ENCODE measurements around the gene ANXA8. TPM values are rescaled to one million over a fixed set of nuclear protein-coding genes. Genes with fewer than 3 reads are reported as not detected.
"Not testable (repeated sequence)": the region's sequence is repeated elsewhere in the genome, so short reads cannot be mapped to it uniquely, and the experiment has no call there.

The ANXA8 gene
- total and polyA plus RNA-seq, 2 donors: 7.7 to 14.3 TPM

GRCh38 chr10:47475101-47475500, 8.8 kb downstream of the ANXA8 start:
- DNase-seq (ENCODE audit: extremely low spot score); H3K4me1 ChIP-seq (ENCODE audit: insufficient read depth); H3K36me3 ChIP-seq (ENCODE audit: insufficient read depth); H3K4me3 ChIP-seq (ENCODE audit: low read depth, low read length); H3K27ac ChIP-seq (ENCODE audit: low read depth): not testable (repeated sequence)
- 90% methylated on average over 5 of the region's 5 CpGs for WGBS

GRCh38 chr10:47473516-47473915, 10.4 kb downstream of the ANXA8 start:
- not testable (repeated sequence) for DNase-seq (ENCODE audit: extremely low spot score); H3K4me1 ChIP-seq (ENCODE audit: insufficient read depth); H3K36me3 ChIP-seq (ENCODE audit: insufficient read depth); H3K27ac ChIP-seq (ENCODE audit: low read depth); H3K4me3 ChIP-seq (ENCODE audit: low read depth, low read length)
- WGBS: no CpG with 5 or more reads among the region's 7 CpGs

GRCh38 chr10:47472647-47473046, 11.3 kb downstream of the ANXA8 start:
- not testable (repeated sequence) for DNase-seq (ENCODE audit: extremely low spot score); H3K4me3 ChIP-seq (ENCODE audit: low read depth, low read length); H3K27ac ChIP-seq (ENCODE audit: low read depth); H3K36me3 ChIP-seq (ENCODE audit: insufficient read depth); H3K4me1 ChIP-seq (ENCODE audit: insufficient read depth)
- WGBS: 71% methylated on average over 1 of the region's 3 CpGs

- H3K4me3 ChIP-seq (ENCODE audit: low read depth, low read length): not testable (repeated sequence)
- WGBS: no CpG with 5 or more reads among the region's 5 CpGs
Measured at GRCh38 chr10:47472072-47472471, 11.8 kb downstream of the ANXA8 start.

GRCh38 chr10:47468731-47469528, 15.0 kb downstream of the ANXA8 start:
- DNase-seq (ENCODE audit: extremely low spot score); H3K36me3 ChIP-seq (ENCODE audit: insufficient read depth); H3K4me1 ChIP-seq (ENCODE audit: insufficient read depth); H3K4me3 ChIP-seq (ENCODE audit: low read depth, low read length); H3K27ac ChIP-seq (ENCODE audit: low read depth): not testable (repeated sequence)
- WGBS: 93% methylated on average over 15 of the region's 20 CpGs

More at GRCh38 chr10:47472072-47472471, 11.8 kb downstream of the ANXA8 start:
- not testable (repeated sequence) for DNase-seq (ENCODE audit: extremely low spot score); H3K27ac ChIP-seq (ENCODE audit: low read depth); H3K4me1 ChIP-seq (ENCODE audit: insufficient read depth); H3K36me3 ChIP-seq (ENCODE audit: insufficient read depth)

- not testable (repeated sequence) for H3K27ac ChIP-seq (ENCODE audit: low read depth); H3K4me1 ChIP-seq (ENCODE audit: insufficient read depth); H3K36me3 ChIP-seq (ENCODE audit: insufficient read depth); H3K4me3 ChIP-seq (ENCODE audit: low read depth, low read length); DNase-seq (ENCODE audit: extremely low spot score)
- WGBS: 91% methylated on average over 4 of the region's 7 CpGs
Measured at GRCh38 chr10:47467957-47468356, 16.0 kb downstream of the ANXA8 start.

- H3K36me3 ChIP-seq (ENCODE audit: insufficient read depth); H3K4me3 ChIP-seq (ENCODE audit: low read depth, low read length); H3K27ac ChIP-seq (ENCODE audit: low read depth); H3K4me1 ChIP-seq (ENCODE audit: insufficient read depth); DNase-seq (ENCODE audit: extremely low spot score): not testable (repeated sequence)
- WGBS: 92% methylated on average over 4 of the region's 5 CpGs
Measured at GRCh38 chr10:47467458-47467857, 16.5 kb downstream of the ANXA8 start.

GRCh38 chr10:47465216-47465917, 18.5 kb downstream of the ANXA8 start:
- DNase-seq (ENCODE audit: extremely low spot score); H3K27ac ChIP-seq (ENCODE audit: low read depth); H3K36me3 ChIP-seq (ENCODE audit: insufficient read depth); H3K4me1 ChIP-seq (ENCODE audit: insufficient read depth); H3K4me3 ChIP-seq (ENCODE audit: low read depth, low read length): not testable (repeated sequence)
- WGBS: 62% methylated on average over 14 of the region's 14 CpGs

- H3K4me1 ChIP-seq (ENCODE audit: insufficient read depth); H3K4me3 ChIP-seq (ENCODE audit: low read depth, low read length); H3K36me3 ChIP-seq (ENCODE audit: insufficient read depth); H3K27ac ChIP-seq (ENCODE audit: low read depth); DNase-seq (ENCODE audit: extremely low spot score): not testable (repeated sequence)
- WGBS: 91% methylated on average over 3 of the region's 9 CpGs
Measured at GRCh38 chr10:47462577-47463358, 21.1 kb downstream of the ANXA8 start.

GRCh38 chr10:47461261-47461687, 22.6 kb downstream of the ANXA8 start:
- not testable (repeated sequence) for H3K4me3 ChIP-seq (ENCODE audit: low read depth, low read length); H3K4me1 ChIP-seq (ENCODE audit: insufficient read depth); H3K27ac ChIP-seq (ENCODE audit: low read depth); H3K36me3 ChIP-seq (ENCODE audit: insufficient read depth)
- 3% methylated on average over 28 of the region's 37 CpGs for WGBS
- peak; percentile 20 for DNase-seq (ENCODE audit: extremely low spot score)

- no peak for DNase-seq (ENCODE audit: extremely low spot score)
- no peaks in the 10 kb centered on the region for H3K36me3 ChIP-seq (ENCODE audit: insufficient read depth)
- no peaks in the 10 kb centered on the region for H3K4me1 ChIP-seq (ENCODE audit: insufficient read depth)
- no peak overlapping the region for H3K4me3 ChIP-seq (ENCODE audit: low read depth, low read length)
- no peak overlapping the region for H3K27ac ChIP-seq (ENCODE audit: low read depth)
- 70% methylated on average over 4 of the region's 4 CpGs for WGBS
Measured at GRCh38 chr10:47458466-47459154, 25.3 kb downstream of the ANXA8 start.

- no peak overlapping the region for H3K27ac ChIP-seq (ENCODE audit: low read depth)
- DNase-seq (ENCODE audit: extremely low spot score): no peak
- H3K4me1 ChIP-seq (ENCODE audit: insufficient read depth): no peaks in the 10 kb centered on the region
- WGBS: 95% methylated on average over 1 of the region's 1 CpG
- H3K36me3 ChIP-seq (ENCODE audit: insufficient read depth): no peaks in the 10 kb centered on the region
- H3K4me3 ChIP-seq (ENCODE audit: low read depth, low read length): no peak overlapping the region
Measured at GRCh38 chr10:47457826-47458225, 26.1 kb downstream of the ANXA8 start.

- H3K4me3 ChIP-seq (ENCODE audit: low read depth, low read length): no peak overlapping the region
- DNase-seq (ENCODE audit: extremely low spot score): no peak
- no peaks in the 10 kb centered on the region for H3K4me1 ChIP-seq (ENCODE audit: insufficient read depth)
- H3K27ac ChIP-seq (ENCODE audit: low read depth): no peak overlapping the region
- 100% methylated on average over 1 of the region's 1 CpG for WGBS
- no peaks in the 10 kb centered on the region for H3K36me3 ChIP-seq (ENCODE audit: insufficient read depth)
Measured at GRCh38 chr10:47457528-47457820, 26.4 kb downstream of the ANXA8 start.

Data from urinary bladder (tissue), 4 donors.